ENCODE measurements around the gene THSD4.

THSD4 gene

DNA sequence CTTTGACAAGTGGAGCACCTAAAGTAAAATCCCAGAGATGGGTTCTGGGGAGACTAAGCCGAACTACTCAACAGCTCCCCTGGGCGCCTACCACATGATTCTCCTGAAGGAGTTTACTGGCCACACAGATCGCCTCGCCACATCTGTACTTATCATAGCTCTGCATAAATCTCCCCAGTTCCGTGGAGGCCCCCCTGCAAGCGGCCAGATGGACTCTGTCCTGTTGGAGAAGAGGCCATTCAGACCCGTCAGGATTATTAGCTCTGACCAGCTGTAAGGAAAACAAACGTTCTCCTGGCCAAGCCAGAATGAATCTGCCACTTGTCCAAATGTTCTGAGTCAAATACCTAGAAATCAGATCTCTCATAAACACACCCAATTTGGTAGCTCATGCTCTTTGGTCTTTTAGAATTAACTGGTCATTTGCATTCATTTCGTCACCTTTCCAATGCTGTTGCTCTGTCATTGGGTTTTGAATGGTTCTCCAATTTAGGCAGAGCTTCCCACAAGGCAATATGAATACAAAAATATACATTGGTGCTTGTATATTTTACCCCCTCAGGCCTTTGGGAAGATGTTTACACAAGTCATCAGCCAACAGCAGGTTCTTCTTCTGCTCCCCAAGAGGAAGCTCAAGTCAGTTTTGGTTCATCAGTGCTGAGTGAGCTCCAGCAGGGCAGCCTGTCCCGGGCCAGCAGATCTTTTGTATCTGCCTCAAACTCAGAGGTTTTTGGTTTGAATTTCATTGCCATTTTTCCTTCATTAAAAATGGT is 124.5 kb downstream of the THSD4 start:
- no peak overlapping the region for H2BK120ac ChIP-seq (ENCODE audit: low read depth, low read length)
- 78% methylated on average over 9 of the region's 10 CpGs for WGBS
- no peak overlapping the region for H3K23ac ChIP-seq (ENCODE audit: low read length in 2 of 2)
- H3K79me1 ChIP-seq (replicated peaks; ENCODE audit: low read length, poor library complexity, severe bottlenecking) = peaks cover 10% of the 10 kb centered on the region
- H2AK5ac ChIP-seq (ENCODE audit: low read length, severe bottlenecking) = no peak overlapping the region
- no peak overlapping the region for H3K18ac ChIP-seq (ENCODE audit: low read depth in 1 of 2, low read length in 2 of 2)
- no peak overlapping the region for H3K27ac ChIP-seq (ENCODE audit: low read length, poor library complexity, severe bottlenecking)
- H4K8ac ChIP-seq (ENCODE audit: low read length) = no peak overlapping the region
- no peak overlapping the region for H2AFZ ChIP-seq (ENCODE audit: low read depth, low read length)
- H3K14ac ChIP-seq (ENCODE audit: low read length in 2 of 2) = no peak overlapping the region
- H3K27me3 ChIP-seq (ENCODE audit: control insufficient read depth in 1 of 2, insufficient read depth in 1 of 2, low read length in 2 of 2) = no peaks in the 10 kb centered on the region
- H3K4me1 ChIP-seq (ENCODE audit: control insufficient read depth, insufficient read depth, low read depth, low read length) = peaks cover 6% of the 10 kb centered on the region
- H4K91ac ChIP-seq (ENCODE audit: low read length) = no peak overlapping the region
- H2BK5ac ChIP-seq (ENCODE audit: low read depth, low read length, poor library complexity, severe bottlenecking) = no peak overlapping the region
- H3K9me3 ChIP-seq (ENCODE audit: control insufficient read depth, low read length) = no peaks in the 10 kb centered on the region
- no peak overlapping the region for H2BK12ac ChIP-seq (ENCODE audit: low read length in 2 of 2)
- no peak overlapping the region for H3K9ac ChIP-seq (ENCODE audit: low read length)
- H3K36me3 ChIP-seq (ENCODE audit: control insufficient read depth in 1 of 2, insufficient read depth in 2 of 2, low read depth in 1 of 2, low read length in 2 of 2) = peaks cover 8 to 14% of the 10 kb centered on the region in 2 experiments
- no peak overlapping the region for H3K4me3 ChIP-seq (ENCODE audit: insufficient read depth in 1 of 2, low read depth in 1 of 2, low read length in 2 of 2)
- H3K4me2 ChIP-seq (ENCODE audit: low read length, poor library complexity, severe bottlenecking) = no peak overlapping the region
- H2BK15ac ChIP-seq (ENCODE audit: low read depth, poor library complexity, severe bottlenecking) = no peak overlapping the region
- DNase-seq = peak; percentile 17
- peak overlapping the region in 1 of 2 experiments; percentile 28 for H3K4ac ChIP-seq (ENCODE audit: low read depth in 1 of 2, low read length in 2 of 2)

DNA sequence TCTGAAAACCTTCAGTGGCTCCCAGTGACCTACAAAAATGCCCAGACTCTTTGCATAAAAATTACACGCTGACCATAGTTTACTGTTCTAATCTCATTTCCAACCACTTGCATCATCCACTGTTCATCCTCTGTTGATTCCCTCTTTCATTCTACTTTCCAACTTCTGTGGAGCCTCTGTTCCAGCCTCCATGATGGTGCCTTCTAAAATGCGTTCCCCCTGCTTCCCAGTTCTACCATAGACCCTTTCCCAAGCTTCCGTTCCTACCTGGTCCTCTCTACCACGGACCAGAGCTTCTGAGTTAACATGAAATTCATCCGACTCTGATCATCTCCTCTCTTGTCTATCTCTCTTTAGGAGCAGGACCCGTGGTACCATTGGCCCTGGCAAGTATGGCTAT is 127.0 kb downstream of the THSD4 start:
- Histone ChIP-seq H3K9me3 (ENCODE audit: control insufficient read depth, low read length) (no peaks in the 10 kb centered on the region), H3K23ac (ENCODE audit: low read length in 2 of 2) (no peak overlapping the region), H4K91ac (ENCODE audit: low read length) (no peak overlapping the region), H2AFZ (ENCODE audit: low read depth, low read length) (no peak overlapping the region), H3K4me2 (ENCODE audit: low read length, poor library complexity, severe bottlenecking) (no peak overlapping the region), H2BK5ac (ENCODE audit: low read depth, low read length, poor library complexity, severe bottlenecking) (no peak overlapping the region), H3K36me3 (ENCODE audit: control insufficient read depth in 1 of 2, insufficient read depth in 2 of 2, low read depth in 1 of 2, low read length in 2 of 2) (peaks cover 6 to 26% of the 10 kb centered on the region in 2 experiments), H3K9ac (ENCODE audit: low read length) (no peak overlapping the region), H3K4ac (ENCODE audit: low read depth in 1 of 2, low read length in 2 of 2) (no peak overlapping the region), H3K4me1 (ENCODE audit: control insufficient read depth, insufficient read depth, low read depth, low read length) (peaks cover 6% of the 10 kb centered on the region), H2BK12ac (ENCODE audit: low read length in 2 of 2) (no peak overlapping the region), H3K27me3 (ENCODE audit: control insufficient read depth in 1 of 2, insufficient read depth in 1 of 2, low read length in 2 of 2) (no peaks in the 10 kb centered on the region), H2BK15ac (ENCODE audit: low read depth, poor library complexity, severe bottlenecking) (no peak overlapping the region), H3K18ac (ENCODE audit: low read depth in 1 of 2, low read length in 2 of 2) (no peak overlapping the region), H2BK120ac (ENCODE audit: low read depth, low read length) (no peak overlapping the region), H4K8ac (ENCODE audit: low read length) (no peak overlapping the region), H3K27ac (ENCODE audit: low read length, poor library complexity, severe bottlenecking) (no peak overlapping the region), H3K4me3 (ENCODE audit: insufficient read depth in 1 of 2, low read depth in 1 of 2, low read length in 2 of 2) (no peak overlapping the region), H3K14ac (ENCODE audit: low read length in 2 of 2) (no peak overlapping the region), H2AK5ac (ENCODE audit: low read length, severe bottlenecking) (no peak overlapping the region), H3K79me1 (replicated peaks; ENCODE audit: low read length, poor library complexity, severe bottlenecking) (peaks cover 10% of the 10 kb centered on the region)
- WGBS = 97% methylated on average over 6 of the region's 6 CpGs
- peak; percentile 19 for DNase-seq

DNA sequence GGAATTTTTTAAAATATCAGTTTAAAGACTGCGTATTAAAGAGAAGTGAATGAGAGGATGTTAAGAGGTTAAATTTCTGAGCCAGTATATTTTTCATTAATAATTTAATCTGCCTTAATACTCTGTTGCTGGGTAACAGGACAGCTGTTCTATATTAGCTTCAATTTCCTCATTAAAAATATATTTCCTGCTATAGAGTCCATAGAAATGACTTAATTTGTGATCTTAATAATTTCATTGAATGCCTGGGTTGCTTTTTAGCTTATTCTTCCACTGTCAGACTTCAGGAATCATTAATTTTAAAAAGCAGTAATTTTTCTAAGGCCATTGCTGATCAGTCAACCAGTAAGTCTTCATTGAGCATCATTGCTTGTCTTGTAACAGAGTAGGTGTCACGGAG is 129.0 kb downstream of the THSD4 start:
- WGBS = 100% methylated on average over 1 of the region's 2 CpGs
- Histone ChIP-seq H3K18ac (ENCODE audit: low read depth in 1 of 2, low read length in 2 of 2) (no peak overlapping the region), H4K91ac (ENCODE audit: low read length) (no peak overlapping the region), H2BK15ac (ENCODE audit: low read depth, poor library complexity, severe bottlenecking) (no peak overlapping the region), H3K4ac (ENCODE audit: low read depth in 1 of 2, low read length in 2 of 2) (no peak overlapping the region), H3K9me3 (ENCODE audit: control insufficient read depth, low read length) (no peaks in the 10 kb centered on the region), H3K27me3 (ENCODE audit: control insufficient read depth in 1 of 2, insufficient read depth in 1 of 2, low read length in 2 of 2) (no peaks in the 10 kb centered on the region), H3K4me2 (ENCODE audit: low read length, poor library complexity, severe bottlenecking) (no peak overlapping the region), H2BK5ac (ENCODE audit: low read depth, low read length, poor library complexity, severe bottlenecking) (no peak overlapping the region), H3K9ac (ENCODE audit: low read length) (no peak overlapping the region), H2AK5ac (ENCODE audit: low read length, severe bottlenecking) (no peak overlapping the region), H3K79me1 (replicated peaks; ENCODE audit: low read length, poor library complexity, severe bottlenecking) (peaks cover 12% of the 10 kb centered on the region), H3K23ac (ENCODE audit: low read length in 2 of 2) (no peak overlapping the region), H3K4me1 (ENCODE audit: control insufficient read depth, insufficient read depth, low read depth, low read length) (no peaks in the 10 kb centered on the region), H3K4me3 (ENCODE audit: insufficient read depth in 1 of 2, low read depth in 1 of 2, low read length in 2 of 2) (no peak overlapping the region), H3K14ac (ENCODE audit: low read length in 2 of 2) (no peak overlapping the region), H2BK12ac (ENCODE audit: low read length in 2 of 2) (no peak overlapping the region), H2AFZ (ENCODE audit: low read depth, low read length) (no peak overlapping the region), H2BK120ac (ENCODE audit: low read depth, low read length) (no peak overlapping the region), H4K8ac (ENCODE audit: low read length) (no peak overlapping the region), H3K27ac (ENCODE audit: low read length, poor library complexity, severe bottlenecking) (no peak overlapping the region), H3K36me3 (ENCODE audit: control insufficient read depth in 1 of 2, insufficient read depth in 2 of 2, low read depth in 1 of 2, low read length in 2 of 2) (peaks cover 6 to 26% of the 10 kb centered on the region in 2 experiments)
- DNase-seq = no peak

DNA sequence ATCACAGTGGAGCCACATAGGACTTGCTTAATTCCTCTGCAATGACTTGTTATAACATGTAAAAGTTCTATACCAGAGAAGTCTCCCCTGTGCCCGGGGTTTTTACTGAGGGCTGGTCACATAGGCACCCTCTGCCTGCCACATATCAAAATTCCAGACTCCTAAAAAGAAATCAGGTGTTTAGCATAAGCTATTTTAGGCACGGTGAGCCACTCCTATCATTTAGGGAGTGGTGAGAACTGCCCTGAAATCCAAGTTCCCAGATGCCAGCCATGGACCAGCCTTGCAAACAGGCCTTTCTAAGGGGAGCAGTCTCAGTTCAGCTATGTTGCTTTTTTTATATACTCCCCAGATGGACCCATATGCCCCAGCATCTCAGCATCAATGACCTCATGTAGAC is 130.3 kb downstream of the THSD4 start:
- no peak overlapping the region for H2AFZ ChIP-seq (ENCODE audit: low read depth, low read length)
- H2BK120ac ChIP-seq (ENCODE audit: low read depth, low read length) = no peak overlapping the region
- H3K23ac ChIP-seq (ENCODE audit: low read length in 2 of 2) = no peak overlapping the region
- H3K27me3 ChIP-seq (ENCODE audit: control insufficient read depth in 1 of 2, insufficient read depth in 1 of 2, low read length in 2 of 2) = no peaks in the 10 kb centered on the region
- H2BK5ac ChIP-seq (ENCODE audit: low read depth, low read length, poor library complexity, severe bottlenecking) = no peak overlapping the region
- no peak overlapping the region for H2BK12ac ChIP-seq (ENCODE audit: low read length in 2 of 2)
- no peak overlapping the region for H3K18ac ChIP-seq (ENCODE audit: low read depth in 1 of 2, low read length in 2 of 2)
- no peak overlapping the region for H4K8ac ChIP-seq (ENCODE audit: low read length)
- H3K4me3 ChIP-seq (ENCODE audit: insufficient read depth in 1 of 2, low read depth in 1 of 2, low read length in 2 of 2) = no peak overlapping the region
- H3K9ac ChIP-seq (ENCODE audit: low read length) = no peak overlapping the region
- peaks cover 9% of the 10 kb centered on the region for H3K79me1 ChIP-seq (replicated peaks; ENCODE audit: low read length, poor library complexity, severe bottlenecking)
- no peak overlapping the region for H2AK5ac ChIP-seq (ENCODE audit: low read length, severe bottlenecking)
- no peaks in the 10 kb centered on the region for H3K9me3 ChIP-seq (ENCODE audit: control insufficient read depth, low read length)
- WGBS = 100% methylated on average over 2 of the region's 2 CpGs
- H3K4me2 ChIP-seq (ENCODE audit: low read length, poor library complexity, severe bottlenecking) = no peak overlapping the region
- no peak overlapping the region for H2BK15ac ChIP-seq (ENCODE audit: low read depth, poor library complexity, severe bottlenecking)
- peaks cover 6 to 26% of the 10 kb centered on the region in 2 experiments for H3K36me3 ChIP-seq (ENCODE audit: control insufficient read depth in 1 of 2, insufficient read depth in 2 of 2, low read depth in 1 of 2, low read length in 2 of 2)
- no peaks in the 10 kb centered on the region for H3K4me1 ChIP-seq (ENCODE audit: control insufficient read depth, insufficient read depth, low read depth, low read length)
- no peak overlapping the region for H4K91ac ChIP-seq (ENCODE audit: low read length)
- no peak for DNase-seq
- H3K4ac ChIP-seq (ENCODE audit: low read depth in 1 of 2, low read length in 2 of 2) = no peak overlapping the region
- no peak overlapping the region for H3K27ac ChIP-seq (ENCODE audit: low read length, poor library complexity, severe bottlenecking)
- no peak overlapping the region for H3K14ac ChIP-seq (ENCODE audit: low read length in 2 of 2)
